Epithelial cell of proximal tubule (primary cell): Measurements from ENCODE around the gene PTP4A2. TPM values are rescaled to one million over a fixed set of nuclear protein-coding genes. Genes with fewer than 3 reads are reported as not detected.

ENCODE experiments used
- DNase-seq: peaks from one replicate; pipeline ENCODE4 v3.0.0-alpha.2; 2011; ENCODE audit warnings: low read depth
- H3K4me3 ChIP-seq: 2 replicates; pipeline ENCODE4 v1.5.1; 2011; ENCODE audit warnings: low read depth, mild to moderate bottlenecking, low read length
- CTCF ChIP-seq: conservative IDR thresholded peaks from 2 replicates; pipeline ENCODE4 v1.5.1; 2012; ENCODE audit warnings: low read depth, mild to moderate bottlenecking, low read length
- total RNA-seq: library from RNA; depleted of rRNA; stranded (reverse); fragments of >200 nt; gene quantifications from 2 replicates; pipeline ENCODE4 v1.2.3, GENCODE V29; 2015

Gene PTP4A2
- total RNA-seq, 1 donor from 2014 or later: 160 TPM

- no peak overlapping the region for H3K4me3 ChIP-seq
- no peak for DNase-seq
- no peak for TF ChIP-seq CTCF
Observed at GRCh38 chr1:31919591-31919990, 18.6 kb downstream of the PTP4A2 start.

GRCh38 chr1:31915438-31915837 lies 22.7 kb downstream of the PTP4A2 start:
- DNase-seq: no peak
- no peak overlapping the region for H3K4me3 ChIP-seq
- TF ChIP-seq CTCF: no peak

- no peak for TF ChIP-seq CTCF
- DNase-seq: no peak
- no peak overlapping the region for H3K4me3 ChIP-seq
Observed at GRCh38 chr1:31913968-31914367, 24.2 kb downstream of the PTP4A2 start.

- H3K4me3 ChIP-seq: no peak overlapping the region
- TF ChIP-seq CTCF: no peak
- no peak for DNase-seq
Observed at GRCh38 chr1:31912839-31913239, 25.3 kb downstream of the PTP4A2 start.

- TF ChIP-seq CTCF: no peak
- DNase-seq: no peak
- H3K4me3 ChIP-seq: no peak overlapping the region
Observed at GRCh38 chr1:31911994-31912780, 26.0 kb downstream of the PTP4A2 start.

GRCh38 chr1:31910933-31911332 lies 27.2 kb downstream of the PTP4A2 start:
- no peak for TF ChIP-seq CTCF
- no peak for DNase-seq

GRCh38 chr1:31909691-31910090 lies 28.5 kb downstream of the PTP4A2 start:
- TF ChIP-seq CTCF: no peak
- no peak overlapping the region for H3K4me3 ChIP-seq
- DNase-seq: no peak

More at GRCh38 chr1:31910933-31911332, 27.2 kb downstream of the PTP4A2 start:
- H3K4me3 ChIP-seq: no peak overlapping the region
